Pancreas (tissue), 10 donors: ENCODE results near the gene NEO1. TPM values are rescaled to one million over a fixed set of nuclear protein-coding genes. Genes with fewer than 3 reads are reported as not detected.

Source experiments
- ATAC-seq, 4 donors: fragments of 200-7000 bp; cut with Tn5 transposase; one replicate each; pipeline versions ENCODE4 v1.8.0 to v1.9.1; 2020; ENCODE audit warnings: mild to moderate bottlenecking in 4 of 4, moderate library complexity in 4 of 4
- DNase-seq, 6 donors: peaks; one replicate each; pipeline ENCODE4 v3.0.0-alpha.2; 2020
- FAIRE-seq: peaks from 2 replicates; lab custom pipeline; 2012; peaks lifted over from hg19 to GRCh38; lab: Jason Lieb, UNC
- H3K27ac ChIP-seq, 4 donors: fragments of 200-600 bp; sonication (generic); 1 replicate in 3 of 4; 2 replicates in 1 of 4; pipeline versions ENCODE4 v1.5.0 to v1.8.0; 2020
- H3K27me3 ChIP-seq, 4 donors: fragments of 200-600 bp; one replicate each; pipeline ENCODE4 v1.8.0; 2021
- H3K36me3 ChIP-seq, 3 donors: fragments of 200-600 bp; sonication (generic) in 1 of 3; one replicate each; pipeline versions ENCODE4 v1.5.0 to v1.8.0; 2020 to 2021
- H3K4me1 ChIP-seq, 3 donors: fragments of 200-600 bp; one replicate each; pipeline ENCODE4 v1.8.0; 2021
- H3K4me3 ChIP-seq, 4 donors: fragments of 200-600 bp; sonication (generic) in 2 of 4; one replicate each; pipeline versions ENCODE4 v1.5.0 to v1.8.0; 2020 to 2021
- H3K9me3 ChIP-seq, 4 donors: fragments of 200-600 bp; one replicate each; pipeline ENCODE4 v1.8.0; 2021
- CTCF ChIP-seq, 4 donors: fragments of 200-600 bp; sonication (generic) in 3 of 4; IDR thresholded peaks; one replicate each; pipeline versions ENCODE4 v1.5.0 to v1.8.0; 2021; ENCODE audit warnings: antibody characterized with exemption in 4 of 4
- WGBS, 2 donors: extraction: QIAGEN DNeasy Blood & Tissue Kit; methylation state at CpG; one replicate each; pipeline ENCODE4 v1.1.7; 2013; 5-methylcytosine and 5-hydroxymethylcytosine counted together
- intact Hi-C, 3 donors: fragments of 100-400 bp; cut with DNase I; formaldehyde crosslinking; loops; one replicate each; pipeline versions ENCODE4 v1.11.1 to v1.14.2; 2022
- polyA plus RNA-seq, 2 donors: library from polyadenylated mRNA; stranded (reverse); fragments of 200-250 nt; gene quantifications; one replicate each; pipeline ENCODE4 v1.2.3, GENCODE V29; 2013
- total RNA-seq, 6 donors: library from RNA; stranded (reverse); fragmentation: NEBNext Ultra II Directional in 4 of 6; extraction: Animal tissue kit (Norgen Biotek cat#: 25700) in 4 of 6; gene quantifications; one replicate each; pipeline versions ENCODE4 v1.2.1 to v1.2.4, GENCODE V29; 2021 to 2023
- donor health status: healthy with polysubstance abuse.
- donor health status: DM: no; HTN: no; CAD: no; lungs with moderate emphysema.
- donor health status: DM: no; HTN: no; CAD: no.
- donor health status: control.
- donor health status: control.
- donor health status: Bipolar disorder and iron deficiency.
- donor health status: DM: yes; HTN: yes; CAD: no.
- donor health status: DM: no; HTN: no; CAD: no.
- donor health status: DM: no; HTN: no; CAD: no.
- donor health status: DM: yes; HTN: yes; CAD: no.

NEO1 gene
- total and polyA plus RNA-seq, 8 donors: 7.1 to 30.7 (median 19.6) TPM

- WGBS, 2 donors: 89 to 92% methylated on average over 5 of the region's 5 CpGs
- no peak for TF ChIP-seq CTCF (IDR thresholded peaks at IDR 0.05)
- no peaks in the 10 kb centered on the region for H3K36me3 ChIP-seq
- no peak overlapping the region for H3K4me3 ChIP-seq
- FAIRE-seq (no peak), DNase-seq (no peak), ATAC-seq (no peak)
- H3K27me3 ChIP-seq: no peaks in the 10 kb centered on the region
- no peak overlapping the region for H3K27ac ChIP-seq
- H3K4me1 ChIP-seq: peaks cover 0 to 5% (median 0%) of the 10 kb centered on the region in 3 donors
- intact Hi-C loops: no loop called here
- no peaks in the 10 kb centered on the region for H3K9me3 ChIP-seq
These were observed 181.4 kb downstream of the NEO1 start for GRCh38 chr15:73233623-73234022.

- peaks cover 0 to 5% (median 0%) of the 10 kb centered on the region in 3 donors for H3K4me1 ChIP-seq
- TF ChIP-seq CTCF (IDR thresholded peaks at IDR 0.05): no peak
- intact Hi-C loops: no loop called here
- no peaks in the 10 kb centered on the region for H3K36me3 ChIP-seq
- H3K9me3 ChIP-seq: no peaks in the 10 kb centered on the region
- H3K27me3 ChIP-seq: no peaks in the 10 kb centered on the region
- DNase-seq: no peak
- no peak overlapping the region for H3K4me3 ChIP-seq
- peak in 1 of 4 donors; percentile 69 for ATAC-seq
- FAIRE-seq: no peak
- H3K27ac ChIP-seq: no peak overlapping the region
- 49% methylated on average over 3 of the region's 3 CpGs for WGBS, 2 donors
These were observed 185.6 kb downstream of the NEO1 start for GRCh38 chr15:73237910-73238309.

- Histone ChIP-seq H3K9me3 (no peaks in the 10 kb centered on the region), H3K4me3 (no peak overlapping the region), H3K27me3 (no peaks in the 10 kb centered on the region), H3K4me1 (peaks cover 0 to 5% (median 0%) of the 10 kb centered on the region in 3 donors), H3K27ac (no peak overlapping the region), H3K36me3 (no peaks in the 10 kb centered on the region)
- FAIRE-seq: no peak
- no peak for DNase-seq
- intact Hi-C loops: no loop called here
- no peak for TF ChIP-seq CTCF (IDR thresholded peaks at IDR 0.05)
- WGBS, 2 donors: 83 to 89% methylated on average over 10 of the region's 10 CpGs
- peak in 2 of 4 donors; percentile 13 to 44 for ATAC-seq
These were observed 187.4 kb downstream of the NEO1 start for GRCh38 chr15:73239564-73240215.

- intact Hi-C loops: no loop called here
- TF ChIP-seq CTCF (IDR thresholded peaks at IDR 0.05): peak; percentile 63 to 88 (median 78)
- 25 to 27% methylated on average over 4 of the region's 4 CpGs for WGBS, 2 donors
- FAIRE-seq (peak; percentile 61), ATAC-seq (peak in 3 of 4 donors; percentile 80 to 84 (median 81)), DNase-seq (peak in 5 of 6 donors; percentile 35 to 75 (median 58))
- Histone ChIP-seq H3K27ac (no peak overlapping the region), H3K9me3 (no peaks in the 10 kb centered on the region), H3K4me1 (peaks cover 0 to 5% (median 0%) of the 10 kb centered on the region in 3 donors), H3K27me3 (no peaks in the 10 kb centered on the region), H3K4me3 (no peak overlapping the region), H3K36me3 (no peaks in the 10 kb centered on the region)
These were observed 188.7 kb downstream of the NEO1 start for GRCh38 chr15:73240866-73241499.

GRCh38 chr15:73244333-73244732, 192.1 kb downstream of the NEO1 start:
- 76 to 81% methylated on average over 6 of the region's 6 CpGs for WGBS, 2 donors

More at GRCh38 chr15:73244333-73244732, 192.1 kb downstream of the NEO1 start:
- intact Hi-C loops: no loop called here
- Histone ChIP-seq H3K4me1 (no peaks in the 10 kb centered on the region), H3K4me3 (no peak overlapping the region), H3K9me3 (no peaks in the 10 kb centered on the region), H3K27me3 (no peaks in the 10 kb centered on the region), H3K36me3 (peaks cover 0 to 16% (median 0%) of the 10 kb centered on the region in 3 donors), H3K27ac (no peak overlapping the region)
- peak in 2 of 4 donors; percentile 53 to 65 for ATAC-seq
- TF ChIP-seq CTCF (IDR thresholded peaks at IDR 0.05): no peak
- DNase-seq: no peak
- FAIRE-seq: no peak
